HEK293 (cell line): ENCODE results near the gene PRDM11.

Experiments used
- KLF16 ChIP-seq: fragments of 450-650 bp; formaldehyde crosslinking; IDR thresholded peaks from 2 replicates; pipeline ENCODE4 v1.5.1; 2017; ENCODE audit warnings: missing biosample characterization, missing genetic modification characterization
- SETDB1 ChIP-seq: IDR thresholded peaks from one replicate; pipeline ENCODE4 v1.6.1; 2017; ENCODE audit warnings: mild to moderate bottlenecking, low read length, moderate library complexity, mixed read lengths; ENCODE audit not compliant: insufficient read length
- TCF7L2 ChIP-seq: IDR thresholded peaks from 2 replicates; pipeline ENCODE4 v1.6.1; 2011; ENCODE audit warnings: low read depth, mild to moderate bottlenecking, inconsistent platforms, low read length, moderate library complexity, borderline replicate concordance
- ZNF140 ChIP-seq: fragments of 450-650 bp; formaldehyde crosslinking; IDR thresholded peaks from 2 replicates; pipeline ENCODE4 v1.5.1; 2016; ENCODE audit warnings: missing biosample characterization, missing genetic modification characterization
- ZNF175 ChIP-seq: fragments of 450-650 bp; formaldehyde crosslinking; IDR thresholded peaks from 2 replicates; pipeline ENCODE4 v1.5.1; 2016; ENCODE audit warnings: missing biosample characterization, missing genetic modification characterization
- ZNF558 ChIP-seq: fragments of 450-650 bp; formaldehyde crosslinking; IDR thresholded peaks from 2 replicates; pipeline ENCODE4 v1.5.1; 2016; ENCODE audit warnings: missing biosample characterization, missing genetic modification characterization
- ZNF624 ChIP-seq: fragments of 450-650 bp; formaldehyde crosslinking; IDR thresholded peaks from 2 replicates; pipeline ENCODE4 v1.5.1; 2017; ENCODE audit warnings: missing biosample characterization, missing genetic modification characterization
- ZNF776 ChIP-seq: fragments of 450-650 bp; formaldehyde crosslinking; IDR thresholded peaks from 2 replicates; pipeline ENCODE4 v1.5.0; 2017; ENCODE audit warnings: missing biosample characterization, missing genetic modification characterization, borderline replicate concordance
- ZXDB ChIP-seq: fragments of 450-650 bp; formaldehyde crosslinking; IDR thresholded peaks from 2 replicates; pipeline ENCODE4 v1.5.1; 2016; ENCODE audit warnings: missing biosample characterization, missing genetic modification characterization
- TF ChIP-seq, protein P1 (sequence below): fragments of 450-650 bp; formaldehyde crosslinking; IDR thresholded peaks from 2 replicates; pipeline ENCODE4 v1.5.1; 2016; ENCODE audit warnings: missing biosample characterization, missing genetic modification characterization
- TF ChIP-seq, protein P2 (sequence below): fragments of 450-650 bp; formaldehyde crosslinking; IDR thresholded peaks from 2 replicates; pipeline ENCODE4 v1.5.1; 2016; ENCODE audit warnings: missing biosample characterization, missing genetic modification characterization, low read depth

- TF ChIP-seq TCF7L2 (no peak), ZNF776 (no peak), SETDB1 (no peak), ZNF558 (no peak), ZNF175 (tag by site-specific recombination) (no peak), ZXDB (tag by site-specific recombination) (no peak), KLF16 (no peak), ZNF624 (no peak), ZNF140 (tag by site-specific recombination) (no peak)
- TF ChIP-seq, protein P1, sequence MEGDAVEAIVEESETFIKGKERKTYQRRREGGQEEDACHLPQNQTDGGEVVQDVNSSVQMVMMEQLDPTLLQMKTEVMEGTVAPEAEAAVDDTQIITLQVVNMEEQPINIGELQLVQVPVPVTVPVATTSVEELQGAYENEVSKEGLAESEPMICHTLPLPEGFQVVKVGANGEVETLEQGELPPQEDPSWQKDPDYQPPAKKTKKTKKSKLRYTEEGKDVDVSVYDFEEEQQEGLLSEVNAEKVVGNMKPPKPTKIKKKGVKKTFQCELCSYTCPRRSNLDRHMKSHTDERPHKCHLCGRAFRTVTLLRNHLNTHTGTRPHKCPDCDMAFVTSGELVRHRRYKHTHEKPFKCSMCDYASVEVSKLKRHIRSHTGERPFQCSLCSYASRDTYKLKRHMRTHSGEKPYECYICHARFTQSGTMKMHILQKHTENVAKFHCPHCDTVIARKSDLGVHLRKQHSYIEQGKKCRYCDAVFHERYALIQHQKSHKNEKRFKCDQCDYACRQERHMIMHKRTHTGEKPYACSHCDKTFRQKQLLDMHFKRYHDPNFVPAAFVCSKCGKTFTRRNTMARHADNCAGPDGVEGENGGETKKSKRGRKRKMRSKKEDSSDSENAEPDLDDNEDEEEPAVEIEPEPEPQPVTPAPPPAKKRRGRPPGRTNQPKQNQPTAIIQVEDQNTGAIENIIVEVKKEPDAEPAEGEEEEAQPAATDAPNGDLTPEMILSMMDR (tag by site-specific recombination), result no peak
- TF ChIP-seq, protein P2, sequence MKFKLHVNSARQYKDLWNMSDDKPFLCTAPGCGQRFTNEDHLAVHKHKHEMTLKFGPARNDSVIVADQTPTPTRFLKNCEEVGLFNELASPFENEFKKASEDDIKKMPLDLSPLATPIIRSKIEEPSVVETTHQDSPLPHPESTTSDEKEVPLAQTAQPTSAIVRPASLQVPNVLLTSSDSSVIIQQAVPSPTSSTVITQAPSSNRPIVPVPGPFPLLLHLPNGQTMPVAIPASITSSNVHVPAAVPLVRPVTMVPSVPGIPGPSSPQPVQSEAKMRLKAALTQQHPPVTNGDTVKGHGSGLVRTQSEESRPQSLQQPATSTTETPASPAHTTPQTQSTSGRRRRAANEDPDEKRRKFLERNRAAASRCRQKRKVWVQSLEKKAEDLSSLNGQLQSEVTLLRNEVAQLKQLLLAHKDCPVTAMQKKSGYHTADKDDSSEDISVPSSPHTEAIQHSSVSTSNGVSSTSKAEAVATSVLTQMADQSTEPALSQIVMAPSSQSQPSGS (tag by site-specific recombination), result no peak
Measured at GRCh38 chr11:45223496-45223895, 77.1 kb downstream of the PRDM11 start.
